H1 (cell line): Measurements from ENCODE around the gene ADARB2.

Experiments
- ATF3 ChIP-seq: IDR thresholded peaks from 2 replicates; pipeline ENCODE4 v1.6.1; 2011; ENCODE audit warnings: low read depth, mild to moderate bottlenecking, low read length; ENCODE audit not compliant: insufficient read depth
- EP300 ChIP-seq, 2 experiments: IDR thresholded peaks; 1 replicate in 1 of 2; 2 replicates in 1 of 2; pipeline ENCODE4 v1.6.1; 2011 to 2012; ENCODE audit warnings: low read depth in 2 of 2, low read length in 2 of 2, mild to moderate bottlenecking in 2 of 2, borderline replicate concordance in 1 of 2, inconsistent platforms in 1 of 2, moderate library complexity in 1 of 2
- EZH2 ChIP-seq: fragments of 200-600 bp; sonication (generic); IDR thresholded peaks from 2 replicates; pipeline ENCODE4 v1.7.1; 2012; ENCODE audit warnings: low read depth, mild to moderate bottlenecking, moderate library complexity, low read length, inconsistent platforms; ENCODE audit not compliant: severe bottlenecking
- FOSL1 ChIP-seq: IDR thresholded peaks from 2 replicates; pipeline ENCODE4 v1.6.1; 2011; ENCODE audit warnings: mild to moderate bottlenecking, low read depth, low read length, moderate library complexity; ENCODE audit not compliant: insufficient read depth
- POLR2AphosphoS5 ChIP-seq: IDR thresholded peaks from 2 replicates; pipeline ENCODE4 v1.6.1; 2011; ENCODE audit warnings: low read depth, low read length
- TAF1 ChIP-seq: IDR thresholded peaks from 2 replicates; pipeline ENCODE4 v1.6.1; 2011; ENCODE audit warnings: mild to moderate bottlenecking, low read depth, low read length
- TCF12 ChIP-seq: IDR thresholded peaks from 2 replicates; pipeline ENCODE4 v1.6.1; 2011; ENCODE audit warnings: low read depth, mild to moderate bottlenecking, low read length
- TF ChIP-seq, protein P1 (sequence below), 3 experiments: IDR thresholded peaks; 1 replicate in 2 of 3; 2 replicates in 1 of 3; pipeline versions ENCODE4 v1.5.1 to v1.6.1; 2011; ENCODE audit warnings: low read length in 3 of 3, mild to moderate bottlenecking in 3 of 3, inconsistent platforms in 2 of 3, low read depth in 1 of 3, moderate library complexity in 1 of 3; ENCODE audit not compliant: insufficient read depth in 1 of 3; ENCODE audit errors: control extremely low read depth in 1 of 3

DNA sequence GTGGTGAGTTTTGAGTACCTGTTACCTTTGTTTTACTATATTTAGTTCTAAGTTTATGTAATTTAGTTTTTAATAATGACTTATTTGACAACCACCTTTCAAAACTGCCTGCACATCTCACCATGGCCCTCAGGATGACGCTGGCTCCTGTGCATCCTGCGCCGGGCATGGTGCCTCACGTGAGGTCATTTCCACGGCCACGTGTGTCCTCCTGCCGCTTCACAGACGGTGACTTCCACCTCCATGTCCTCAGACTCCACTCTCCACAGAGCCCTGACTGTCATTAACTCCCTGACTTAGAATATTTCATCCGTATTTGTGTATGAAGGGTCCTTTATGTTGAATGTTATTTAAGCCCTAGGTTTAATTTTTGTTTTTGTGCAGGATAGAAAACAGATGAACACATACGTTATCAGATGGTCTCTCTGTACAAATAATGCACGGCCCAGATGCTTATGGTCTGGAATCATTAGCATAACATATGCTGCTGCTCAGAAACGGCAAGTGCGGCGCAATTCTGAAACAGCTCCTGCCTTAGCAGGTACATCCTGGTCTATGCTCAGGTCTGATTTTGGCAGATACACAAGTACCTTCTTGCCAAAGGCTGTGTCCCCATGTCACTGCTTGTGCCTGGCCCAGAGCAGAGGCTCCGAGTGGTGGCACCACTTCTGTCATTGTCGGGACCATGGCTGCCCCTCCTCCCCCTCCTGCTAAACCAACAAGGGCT, 525.3 kb downstream of the ADARB2 start:
- TF ChIP-seq, protein P1, sequence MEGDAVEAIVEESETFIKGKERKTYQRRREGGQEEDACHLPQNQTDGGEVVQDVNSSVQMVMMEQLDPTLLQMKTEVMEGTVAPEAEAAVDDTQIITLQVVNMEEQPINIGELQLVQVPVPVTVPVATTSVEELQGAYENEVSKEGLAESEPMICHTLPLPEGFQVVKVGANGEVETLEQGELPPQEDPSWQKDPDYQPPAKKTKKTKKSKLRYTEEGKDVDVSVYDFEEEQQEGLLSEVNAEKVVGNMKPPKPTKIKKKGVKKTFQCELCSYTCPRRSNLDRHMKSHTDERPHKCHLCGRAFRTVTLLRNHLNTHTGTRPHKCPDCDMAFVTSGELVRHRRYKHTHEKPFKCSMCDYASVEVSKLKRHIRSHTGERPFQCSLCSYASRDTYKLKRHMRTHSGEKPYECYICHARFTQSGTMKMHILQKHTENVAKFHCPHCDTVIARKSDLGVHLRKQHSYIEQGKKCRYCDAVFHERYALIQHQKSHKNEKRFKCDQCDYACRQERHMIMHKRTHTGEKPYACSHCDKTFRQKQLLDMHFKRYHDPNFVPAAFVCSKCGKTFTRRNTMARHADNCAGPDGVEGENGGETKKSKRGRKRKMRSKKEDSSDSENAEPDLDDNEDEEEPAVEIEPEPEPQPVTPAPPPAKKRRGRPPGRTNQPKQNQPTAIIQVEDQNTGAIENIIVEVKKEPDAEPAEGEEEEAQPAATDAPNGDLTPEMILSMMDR (IDR thresholded peaks at IDR 0.05; ENCODE audit: control extremely low read depth in 1 of 3, insufficient read depth in 1 of 3, low read depth in 1 of 3, low read length in 3 of 3), result no peak
- no peak for TF ChIP-seq FOSL1
- no peak for TF ChIP-seq TAF1
- TF ChIP-seq TCF12, result no peak
- no peak for TF ChIP-seq EP300 (IDR thresholded peaks at IDR 0.05; ENCODE audit: borderline replicate concordance in 1 of 2, low read depth in 2 of 2, low read length in 2 of 2)
- TF ChIP-seq ATF3, result no peak
- no peak for TF ChIP-seq EZH2
- TF ChIP-seq POLR2AphosphoS5, result no peak
